NCI-H748 treated with DMSO at 0.1 percent for 48 hours (cell line): ENCODE measurements around the gene SLC24A3.

Experiments used
- DNase-seq: peaks from one replicate; lab custom pipeline; 2025; lab: John Stamatoyannopoulos, UW

The SLC24A3 gene

DNA sequence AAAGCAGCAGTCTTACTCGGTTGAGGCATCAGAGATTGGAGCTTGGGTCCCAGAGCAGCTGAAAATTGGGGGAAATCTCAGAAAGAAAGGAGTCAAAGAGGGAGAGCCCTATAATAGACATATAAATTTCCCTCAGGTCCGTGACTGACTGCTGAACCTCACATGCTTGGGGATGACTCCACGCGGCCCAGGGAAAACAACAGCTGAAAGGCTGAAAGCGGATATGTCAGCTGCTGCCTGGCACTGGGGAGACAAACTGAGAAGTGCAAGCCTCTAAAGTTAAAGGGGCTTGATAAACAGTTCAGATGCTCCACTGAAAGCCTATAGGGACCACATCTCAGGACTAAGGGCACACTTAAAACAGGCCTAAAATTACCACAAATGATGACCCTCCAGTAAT lies 289.7 kb downstream of the SLC24A3 start:
- no peak for DNase-seq

DNA sequence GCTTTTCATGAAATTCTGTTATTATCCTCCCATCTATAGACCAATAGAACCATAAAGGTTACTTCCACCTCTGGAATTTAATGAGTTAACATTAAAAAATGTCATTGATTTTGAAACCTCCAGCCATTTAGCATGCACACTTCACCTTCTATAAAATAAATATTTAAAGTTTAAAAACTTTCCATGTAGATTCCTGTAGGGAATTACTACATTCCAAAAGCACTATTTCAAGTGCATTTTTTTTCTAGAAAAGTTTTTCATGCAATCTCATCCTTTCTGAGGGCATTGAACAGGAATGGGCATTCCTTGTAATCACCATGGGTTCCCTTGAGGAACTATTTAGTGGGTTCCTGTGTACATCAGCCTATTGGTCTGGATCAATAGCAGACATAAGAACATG lies 291.8 kb downstream of the SLC24A3 start:
- DNase-seq: no peak

DNA sequence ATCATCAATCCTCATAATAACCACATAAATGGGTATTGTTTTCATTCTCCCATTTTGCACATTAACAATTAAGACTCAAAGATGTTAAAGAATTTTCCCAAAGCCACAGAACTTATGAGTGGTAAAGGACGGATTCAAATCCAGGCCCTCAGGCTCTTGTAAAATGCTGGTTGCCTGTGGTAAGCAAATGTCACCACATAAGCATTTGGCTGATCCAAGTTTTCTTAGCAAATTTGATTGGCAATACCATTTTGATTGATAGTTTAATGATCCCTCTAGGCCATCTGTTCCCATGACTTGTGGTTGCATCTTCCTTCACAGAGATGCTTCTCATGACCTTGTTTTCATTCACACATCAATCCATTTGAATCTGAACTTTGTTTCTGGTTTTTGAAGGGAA lies 293.6 kb downstream of the SLC24A3 start:
- DNase-seq: no peak

DNA sequence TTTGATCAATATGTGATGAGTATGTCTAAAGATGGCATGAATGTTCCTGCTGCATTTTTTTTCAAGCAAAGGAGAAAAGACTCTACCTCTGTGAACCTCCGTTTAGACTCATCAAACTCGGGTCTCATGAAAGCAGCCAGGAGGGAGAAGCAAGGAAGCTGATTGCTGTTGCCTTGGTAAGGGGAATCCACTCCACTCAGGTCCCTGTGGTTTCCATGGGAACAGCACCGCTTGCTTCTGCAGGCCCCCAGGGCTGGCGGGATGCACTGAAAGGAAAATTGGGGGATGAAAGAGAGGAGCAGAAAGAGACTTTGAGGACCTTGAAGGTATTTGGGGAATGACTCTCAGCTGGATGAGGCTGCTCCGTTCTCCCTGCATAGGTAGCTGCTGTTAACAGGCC lies 296.0 kb downstream of the SLC24A3 start:
- DNase-seq: no peak

DNA sequence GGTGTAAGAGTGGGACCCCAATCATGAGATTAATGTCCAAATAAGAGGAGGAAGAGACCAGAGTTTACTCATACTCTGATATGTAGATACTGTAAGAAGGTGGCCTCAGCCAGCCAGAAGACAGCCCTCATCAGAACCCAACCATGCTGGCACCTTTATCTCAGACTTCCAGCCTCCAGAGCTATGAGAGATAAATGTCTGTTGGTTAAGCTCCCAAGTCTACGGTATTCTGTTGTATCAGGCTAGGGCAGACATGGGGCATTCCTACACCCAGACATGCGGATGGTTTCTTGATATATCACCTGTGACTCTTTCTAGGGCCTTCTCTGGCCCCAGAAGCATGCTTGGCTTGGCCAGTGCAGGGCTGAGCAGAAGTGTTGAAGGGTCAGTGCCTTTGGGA lies 298.2 kb downstream of the SLC24A3 start:
- DNase-seq: no peak

DNA sequence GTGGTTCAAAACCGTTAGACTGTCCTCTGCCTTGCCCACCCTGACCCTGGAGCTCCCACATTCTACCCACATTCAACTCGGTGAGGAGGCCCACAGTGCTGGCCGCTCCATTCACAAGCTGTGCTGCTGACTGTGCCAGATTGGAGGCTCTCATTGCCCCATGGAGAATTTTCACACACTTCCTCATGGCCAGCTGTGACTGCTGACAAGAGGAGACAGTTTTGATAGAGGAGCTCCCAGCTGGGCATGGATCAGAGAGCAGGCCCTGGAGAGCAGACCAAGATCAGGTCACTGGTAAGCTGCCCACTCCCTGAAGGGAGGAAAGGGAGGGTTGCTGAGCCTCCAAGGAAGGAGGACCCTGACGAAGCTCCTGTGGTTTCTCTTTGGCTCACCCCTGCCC lies 299.5 kb downstream of the SLC24A3 start:
- no peak for DNase-seq

DNA sequence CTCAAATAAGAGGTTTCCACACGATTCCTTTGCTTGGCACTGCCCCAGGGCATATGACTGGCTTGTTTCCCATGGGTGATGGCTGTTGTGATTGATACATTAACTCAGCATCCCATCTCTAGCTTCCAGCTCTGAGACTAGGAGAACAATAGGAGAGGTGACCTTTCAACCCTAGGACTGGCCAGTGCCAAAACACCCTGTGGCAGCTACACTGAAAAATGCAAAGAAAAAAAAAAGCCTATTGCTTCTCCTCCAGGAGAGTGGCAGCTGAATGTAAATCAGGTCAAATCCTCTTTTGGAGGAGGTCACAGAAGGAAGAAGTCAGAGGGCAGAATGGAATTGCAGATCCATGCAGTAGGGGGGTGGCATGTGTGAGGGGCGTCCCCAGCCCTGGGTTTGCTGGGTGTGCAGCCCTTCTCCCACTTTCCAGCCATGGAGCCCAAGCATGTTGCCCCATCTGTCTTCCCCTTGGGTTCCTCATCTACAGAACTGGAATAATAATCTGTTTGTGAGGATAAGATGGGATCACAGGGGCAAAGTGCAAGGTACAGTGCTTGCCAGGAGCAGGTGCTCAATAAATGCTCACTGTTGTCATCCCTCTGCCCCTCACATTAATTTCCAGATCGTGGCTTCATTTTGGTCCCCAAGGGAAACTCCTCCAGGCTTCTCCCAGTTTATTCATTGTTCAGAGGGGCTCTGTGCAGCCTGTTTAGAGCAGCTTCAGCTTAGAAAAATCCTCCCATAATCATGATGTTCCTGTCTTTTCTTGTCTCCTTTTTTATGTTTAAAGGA lies 300.6 kb downstream of the SLC24A3 start:
- DNase-seq: no peak

DNA sequence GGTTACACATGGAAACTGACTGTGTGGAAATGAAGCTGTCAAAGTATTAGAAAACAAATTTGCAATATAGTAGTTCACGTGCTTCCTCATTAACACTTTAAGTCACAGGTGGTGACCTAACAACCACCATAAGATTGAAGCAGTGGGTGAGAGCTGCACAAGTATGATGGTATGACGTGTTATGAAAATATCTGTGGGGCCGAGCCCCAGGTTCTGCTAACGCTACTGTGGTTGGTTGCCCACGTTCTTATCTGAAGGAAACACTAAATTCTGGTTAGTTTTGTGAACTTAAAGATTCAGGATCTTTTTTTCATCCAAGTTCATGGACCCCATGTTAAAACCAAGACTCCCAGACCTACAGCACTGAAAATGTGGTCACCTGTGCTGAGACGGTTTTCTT lies 302.6 kb downstream of the SLC24A3 start:
- no peak for DNase-seq

DNA sequence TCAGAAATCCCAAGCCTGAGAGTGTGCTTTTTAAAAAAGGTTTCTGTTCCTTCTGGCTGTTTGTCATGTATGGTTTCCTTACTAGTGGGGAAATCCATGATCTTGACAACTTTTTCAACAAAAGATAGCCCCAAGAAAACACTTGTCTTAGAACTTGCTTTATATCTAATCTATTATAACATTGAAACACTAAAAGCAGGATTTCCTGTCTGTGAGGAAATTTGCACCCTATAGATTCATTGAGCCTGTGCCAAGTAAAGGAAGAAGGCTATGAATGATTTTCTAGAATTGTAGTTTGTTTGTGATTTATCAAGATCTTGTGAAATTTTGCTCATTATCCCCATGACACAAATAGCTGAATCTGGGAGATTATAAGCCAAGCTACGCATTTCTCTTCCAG lies 307.0 kb downstream of the SLC24A3 start:
- no peak for DNase-seq

DNA sequence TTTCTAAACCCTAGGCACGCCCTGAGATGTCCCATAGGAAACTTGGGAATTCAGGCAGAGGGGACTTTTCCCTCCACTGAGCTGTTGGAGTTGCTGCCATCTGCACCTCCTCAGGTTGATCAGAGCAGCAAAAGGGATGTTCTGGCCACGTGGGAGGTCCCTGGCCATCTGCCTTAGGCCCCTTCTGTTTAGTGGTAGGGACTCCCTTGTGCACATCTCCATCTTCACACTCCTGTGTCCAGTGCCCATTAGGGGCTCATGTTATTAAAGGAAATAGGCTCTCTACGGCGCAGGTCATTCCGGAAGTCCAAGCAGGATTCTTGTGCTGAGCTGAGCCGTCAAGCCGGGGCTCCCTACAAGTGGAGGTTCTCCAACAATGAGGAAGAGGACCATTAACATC lies 307.8 kb downstream of the SLC24A3 start:
- DNase-seq: no peak

DNA sequence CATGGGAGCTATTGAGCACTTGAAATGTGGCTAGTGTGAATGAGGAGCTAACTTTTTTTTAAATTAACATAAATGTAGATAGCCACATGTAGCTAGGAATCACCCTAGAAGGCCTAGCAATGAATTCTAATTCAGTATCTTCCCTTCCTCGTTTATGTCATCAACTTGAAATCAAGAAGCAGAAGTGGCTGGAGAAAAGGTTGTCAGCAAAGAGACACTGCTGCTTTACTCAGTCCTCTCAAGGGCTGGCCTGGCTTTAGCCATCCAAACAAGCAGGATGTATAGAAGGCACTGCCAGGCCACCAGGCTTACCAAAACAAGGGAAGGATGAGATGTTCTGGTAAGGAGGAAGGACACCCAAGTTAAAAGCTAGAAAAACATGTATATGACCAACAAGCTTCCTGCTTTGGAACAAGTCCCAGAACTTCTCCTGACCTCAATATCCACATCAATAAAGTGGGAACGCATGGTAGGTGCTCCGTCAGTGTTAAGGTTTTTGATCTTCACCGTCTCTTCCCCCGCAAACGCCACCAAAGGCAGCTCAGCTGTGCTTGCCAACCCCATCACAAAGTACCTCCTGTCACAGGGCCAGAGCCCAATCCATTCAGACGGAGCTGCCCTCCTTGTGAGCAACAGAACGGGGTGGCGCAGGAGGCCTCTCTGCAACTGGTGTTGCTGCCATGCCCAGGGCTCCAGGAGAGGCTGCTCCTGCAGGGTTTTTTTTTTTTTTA lies 309.8 kb downstream of the SLC24A3 start:
- no peak for DNase-seq

DNA sequence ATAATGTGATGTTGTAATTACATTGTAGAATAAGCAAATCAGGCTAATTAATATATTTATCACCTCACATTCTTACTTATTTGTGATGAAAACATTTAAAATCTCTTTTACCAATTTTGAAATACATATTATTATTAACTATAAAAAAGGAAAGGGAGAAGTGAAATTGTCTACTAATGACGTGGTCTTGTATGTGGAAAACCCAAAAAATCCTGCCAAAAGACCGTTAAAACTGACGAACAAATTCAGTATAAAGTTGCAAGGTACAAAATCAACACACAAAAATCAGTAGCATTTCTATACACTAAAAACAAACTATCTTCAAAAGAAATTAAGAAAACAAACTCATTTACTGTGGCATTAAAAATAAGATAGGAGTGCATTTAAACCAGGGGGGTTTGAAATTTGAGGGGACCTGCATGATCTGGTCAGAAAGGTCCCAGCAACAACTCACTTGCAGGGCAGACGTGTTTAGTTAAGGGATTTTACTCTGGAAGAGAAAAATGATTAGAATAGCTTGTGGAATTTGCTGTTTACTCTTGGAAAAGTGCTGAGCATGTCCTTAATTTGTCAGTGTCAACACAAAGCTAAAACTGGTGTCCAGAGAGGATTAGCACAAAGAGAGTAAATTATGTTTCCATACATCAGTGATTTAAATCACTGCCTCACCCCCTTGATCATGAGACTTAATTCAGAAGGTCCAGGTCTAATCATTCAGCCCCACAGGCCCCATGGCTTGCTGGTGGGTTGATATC lies 310.6 kb downstream of the SLC24A3 start:
- DNase-seq: no peak

DNA sequence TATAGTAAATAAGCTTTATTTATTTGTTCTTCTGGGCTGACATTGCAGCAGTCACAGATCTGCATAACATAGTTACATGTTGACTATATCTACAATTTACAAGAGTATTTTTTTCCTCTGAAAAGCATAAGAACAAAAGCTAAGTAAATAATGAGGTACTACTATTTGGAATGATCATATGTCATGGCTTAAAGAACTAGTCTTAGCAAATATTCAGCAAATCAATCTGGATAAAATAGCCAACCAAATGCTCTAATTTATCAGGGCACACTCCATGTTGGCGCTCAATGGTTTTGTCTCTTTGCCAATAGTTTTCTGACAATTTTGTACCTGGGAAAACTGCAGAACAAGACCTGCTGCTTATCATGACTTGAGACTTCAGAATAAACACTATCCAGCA lies 312.2 kb downstream of the SLC24A3 start:
- no peak for DNase-seq

DNA sequence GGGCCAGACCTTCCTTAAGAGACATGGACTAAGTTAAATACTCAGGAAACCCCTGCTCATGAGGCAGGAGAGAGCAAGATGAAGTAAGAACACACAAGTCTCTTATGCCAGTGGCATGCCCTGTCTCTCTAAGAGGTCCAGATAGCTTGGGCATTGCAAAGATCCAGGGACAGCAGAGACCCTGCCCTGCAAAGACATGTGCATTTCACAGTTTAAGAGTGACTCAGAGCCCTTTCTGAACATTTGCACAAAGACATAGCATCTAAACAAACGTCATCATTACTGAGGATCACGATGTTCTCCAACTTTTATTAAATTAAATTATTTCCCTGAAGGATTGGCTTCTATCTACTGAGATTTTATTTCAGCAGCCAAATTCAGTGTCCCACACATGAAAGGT lies 315.1 kb downstream of the SLC24A3 start:
- DNase-seq: no peak

DNA sequence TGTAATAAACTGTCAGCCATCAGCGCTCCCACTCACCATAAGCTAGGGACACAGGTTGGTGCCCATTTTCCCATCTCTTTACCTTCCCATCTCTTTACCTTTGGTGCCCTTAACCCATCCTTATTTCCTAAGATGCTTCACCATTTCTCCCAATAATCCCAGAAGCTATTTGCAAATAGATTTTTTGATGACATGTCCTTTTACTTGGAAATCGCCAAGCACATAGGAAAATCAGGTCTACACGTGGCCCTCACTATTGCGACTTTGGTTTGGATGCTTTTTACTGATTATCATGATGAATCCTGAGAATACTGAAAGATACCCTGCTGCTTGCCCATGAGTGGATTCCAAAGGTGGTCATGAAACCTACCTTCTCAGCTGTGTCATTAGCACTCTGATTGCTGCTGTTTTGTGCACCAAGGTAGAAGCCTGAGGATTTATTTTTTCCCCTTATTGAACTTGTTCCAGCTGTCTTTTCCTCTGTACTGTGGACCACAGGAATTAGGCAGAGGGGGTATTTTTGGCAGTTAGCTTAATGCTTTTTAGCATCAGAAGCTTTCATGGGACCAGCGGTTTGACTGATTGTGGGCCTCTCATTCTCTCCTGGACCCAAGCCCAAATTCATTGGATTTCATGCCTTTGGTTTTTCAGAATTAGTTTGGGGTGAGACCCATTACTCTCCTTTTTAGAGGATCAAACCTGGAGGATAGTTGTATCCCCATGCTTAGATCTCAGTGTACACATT lies 316.0 kb downstream of the SLC24A3 start:
- DNase-seq: no peak

DNA sequence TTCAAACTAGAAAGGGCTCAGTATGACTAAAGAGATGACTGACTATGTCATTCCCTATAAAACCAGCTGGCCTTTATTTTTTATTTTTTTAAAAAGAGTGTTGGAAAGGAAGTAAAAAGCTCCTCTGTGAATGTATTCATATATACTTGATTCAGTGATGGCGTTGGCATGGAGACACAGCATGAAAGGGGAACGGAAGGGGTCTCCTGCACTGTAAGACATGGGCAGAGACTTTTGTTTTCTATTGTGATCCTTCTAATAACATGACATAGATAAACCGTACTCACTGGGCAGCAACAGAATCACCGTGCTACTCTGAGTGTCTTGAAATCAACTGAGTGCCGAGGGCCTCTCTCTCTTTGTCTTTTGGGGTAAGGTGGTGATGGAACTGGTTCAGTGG lies 317.6 kb downstream of the SLC24A3 start:
- DNase-seq: no peak

DNA sequence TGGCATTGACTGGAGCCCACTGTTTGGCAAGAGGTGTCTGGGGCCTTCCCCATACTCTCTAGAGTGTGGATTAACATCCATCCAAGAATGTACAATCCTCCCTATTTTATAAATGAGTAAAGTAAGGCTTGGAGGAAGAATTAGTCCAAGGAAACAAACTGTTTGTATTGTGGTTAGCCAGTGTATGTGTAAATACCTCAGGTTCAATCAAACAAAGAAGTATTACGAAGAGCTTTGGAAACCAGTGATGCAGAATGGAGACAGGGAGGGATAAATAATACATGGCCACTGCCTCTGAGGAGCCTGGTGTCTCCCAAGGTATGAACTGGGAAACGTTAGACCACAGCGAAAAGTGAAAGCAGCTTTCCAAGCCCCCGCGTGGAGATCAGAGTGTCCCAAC lies 319.0 kb downstream of the SLC24A3 start:
- no peak for DNase-seq

DNA sequence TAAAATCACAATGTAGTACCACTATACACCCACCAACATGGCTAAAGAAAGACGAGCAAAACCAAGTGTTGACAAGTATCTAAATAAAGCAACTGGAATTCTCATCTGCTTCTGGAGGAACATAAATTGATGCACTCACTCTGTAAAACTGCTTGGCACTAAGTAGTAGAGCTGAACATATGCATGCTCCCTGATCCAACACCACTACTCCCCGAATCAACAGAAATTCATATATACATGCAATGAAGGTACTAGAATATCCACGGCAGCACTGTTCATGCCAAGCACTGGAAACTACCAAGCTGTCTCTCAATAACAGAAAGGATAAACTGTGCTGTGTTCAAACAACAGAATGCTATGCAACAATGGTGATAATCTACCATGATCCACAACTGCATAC lies 326.1 kb downstream of the SLC24A3 start:
- DNase-seq: no peak

DNA sequence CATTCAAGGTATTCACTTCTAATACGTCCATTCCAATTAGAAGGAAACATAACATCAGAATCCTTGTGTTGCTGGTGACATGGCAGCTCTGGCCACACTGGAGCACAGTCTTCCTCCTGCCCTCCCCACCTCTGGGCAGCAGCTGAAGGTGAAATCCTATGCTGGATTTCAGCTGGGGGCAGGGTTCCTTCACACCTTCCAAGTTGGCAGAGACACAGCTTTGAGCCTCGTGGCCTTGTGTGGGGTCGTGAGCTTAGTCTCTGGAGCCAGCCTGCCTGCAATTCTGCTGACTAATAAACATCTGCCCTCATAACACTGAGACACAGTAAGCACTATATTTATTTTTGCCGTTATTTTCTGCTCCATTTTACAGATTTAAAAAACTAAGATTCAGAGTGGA lies 326.7 kb downstream of the SLC24A3 start:
- no peak for DNase-seq

DNA sequence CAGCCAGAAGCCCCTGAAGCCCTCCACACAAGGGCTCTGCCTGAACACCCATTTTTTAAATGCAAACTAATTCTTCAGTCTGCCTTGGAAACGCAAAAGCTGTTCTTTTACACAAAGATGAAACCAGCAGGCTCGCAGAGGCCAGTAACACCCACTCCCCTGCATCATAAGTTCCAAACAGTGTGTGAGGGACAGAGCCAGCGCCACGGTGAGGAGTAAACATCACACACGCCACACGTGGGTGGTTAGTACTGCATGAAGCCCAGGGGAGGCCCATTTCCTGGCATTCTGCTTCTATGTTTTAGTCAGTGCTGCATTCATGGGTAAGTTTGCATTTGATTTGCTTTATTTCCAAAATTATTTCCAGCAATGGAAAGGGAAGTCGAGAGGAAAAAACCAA lies 327.9 kb downstream of the SLC24A3 start:
- DNase-seq: no peak

DNA sequence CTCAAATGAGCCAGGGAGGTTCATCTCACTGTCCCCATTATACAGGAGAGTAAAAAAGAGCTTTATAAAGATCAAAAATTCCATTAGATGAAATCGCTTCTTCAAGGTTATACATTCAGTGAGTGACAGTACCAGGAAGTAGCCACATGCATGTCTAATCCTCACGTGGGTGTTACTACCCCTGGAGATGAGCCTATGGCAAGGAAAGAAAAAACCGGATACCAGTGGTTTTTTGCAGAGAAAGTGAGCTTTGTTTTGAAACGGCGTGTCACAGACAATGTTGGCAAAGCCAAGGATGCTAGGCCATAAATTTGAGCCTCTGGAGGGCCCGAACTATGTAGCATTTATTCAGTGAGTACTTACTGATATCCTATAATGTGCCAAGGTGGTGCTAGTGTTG lies 330.7 kb downstream of the SLC24A3 start:
- DNase-seq: no peak

DNA sequence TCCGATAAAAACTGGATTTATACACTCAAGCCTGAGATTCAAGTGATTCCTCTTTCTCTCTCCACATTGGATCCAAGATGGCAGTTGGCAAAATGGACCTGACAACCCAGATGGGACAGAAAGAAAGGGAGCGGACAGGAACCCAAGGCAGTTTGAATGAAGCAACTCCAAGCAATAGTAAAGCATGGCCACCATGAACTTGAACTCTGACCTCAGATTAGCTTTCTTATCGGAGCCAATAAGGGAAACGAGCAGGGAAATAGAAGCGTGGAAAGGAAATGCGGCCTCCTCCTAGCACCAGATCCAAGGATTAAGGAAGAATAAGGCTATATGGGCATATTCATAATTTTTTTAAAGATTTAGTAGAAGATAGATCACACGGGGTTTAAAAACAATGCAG lies 332.2 kb downstream of the SLC24A3 start:
- no peak for DNase-seq
